HEK293T (cell line): ENCODE results near the gene PACC1.

Experiments
- ARNT ChIP-seq: fragments of 450-650 bp; IDR thresholded peaks from 2 replicates; pipeline ENCODE4 v1.6.1; 2017; ENCODE audit warnings: mild to moderate bottlenecking
- BHLHE40 ChIP-seq: fragments of 450-650 bp; IDR thresholded peaks from 2 replicates; pipeline ENCODE4 v1.6.1; 2016; ENCODE audit warnings: mild to moderate bottlenecking, moderate library complexity, borderline replicate concordance
- ELF4 ChIP-seq: fragments of 450-650 bp; IDR thresholded peaks from 2 replicates; pipeline ENCODE4 v1.6.1; 2017; ENCODE audit warnings: antibody characterized with exemption
- FOXA1 ChIP-seq: fragments of 450-650 bp; IDR thresholded peaks from 2 replicates; pipeline ENCODE4 v1.6.1; 2016; ENCODE audit warnings: mild to moderate bottlenecking
- FOXK2 ChIP-seq: fragments of 450-650 bp; IDR thresholded peaks from 2 replicates; pipeline ENCODE4 v1.6.1; 2016; ENCODE audit warnings: mild to moderate bottlenecking
- FOXM1 ChIP-seq: fragments of 450-650 bp; IDR thresholded peaks from 2 replicates; pipeline ENCODE4 v1.6.1; 2017; ENCODE audit warnings: mild to moderate bottlenecking, borderline replicate concordance
- HDGF ChIP-seq: fragments of 450-650 bp; IDR thresholded peaks from 2 replicates; pipeline ENCODE4 v1.6.1; 2017; ENCODE audit warnings: antibody characterized with exemption, borderline replicate concordance
- SP1 ChIP-seq: fragments of 450-650 bp; IDR thresholded peaks from 2 replicates; pipeline ENCODE4 v1.6.1; 2017
- SUZ12 ChIP-seq: fragments of 450-650 bp; IDR thresholded peaks from 2 replicates; pipeline ENCODE4 v1.6.1; 2016; ENCODE audit warnings: mild to moderate bottlenecking
- ZNF384 ChIP-seq: fragments of 450-650 bp; IDR thresholded peaks from 2 replicates; pipeline ENCODE4 v1.6.1; 2016

GRCh38 chr1:212455401-212455800, 40.7 kb upstream of the PACC1 start:
- TF ChIP-seq SP1 (no peak), FOXM1 (no peak), FOXA1 (no peak), HDGF (no peak), FOXK2 (no peak), ELF4 (no peak), ZNF384 (no peak), SUZ12 (no peak), BHLHE40 (no peak), ARNT (no peak)
